SK-N-MC (cell line): ENCODE data around the gene RFC5.
A peak's percentile ranks its signal among the peaks of the same experiment; 100 is the strongest.
"Not testable (repeated sequence)": the region's sequence is repeated elsewhere in the genome, so short reads cannot be mapped to it uniquely, and the experiment has no call there.

Experiments used
- DNase-seq: peaks from one replicate; pipeline ENCODE4 v3.0.0-alpha.2; 2011; ENCODE audit warnings: low read depth, low spot score
- H3K27ac ChIP-seq: fragments of 200-600 bp; sonication (generic); 2 replicates; pipeline ENCODE4 v1.5.1; 2016; ENCODE audit warnings: mixed run types
- H3K36me3 ChIP-seq: fragments of 200-600 bp; sonication (generic); 2 replicates; pipeline ENCODE4 v1.6.1; 2017; ENCODE audit warnings: antibody characterized with exemption, low read length, mixed read lengths; ENCODE audit not compliant: insufficient read depth
- H3K4me3 ChIP-seq: fragments of 200-600 bp; sonication (generic); 2 replicates; pipeline ENCODE4 v1.5.1; 2016
- H3K9ac ChIP-seq: fragments of 200-600 bp; sonication (generic); 2 replicates; pipeline ENCODE4 v1.8.0; 2017; ENCODE audit warnings: mixed run types, mixed read lengths; ENCODE audit not compliant: insufficient read length
- H3K9me3 ChIP-seq: fragments of 200-600 bp; sonication (generic); 2 replicates; pipeline ENCODE4 v1.6.1; 2017; ENCODE audit warnings: low read depth, mild to moderate bottlenecking, antibody characterized with exemption, low read length, moderate library complexity, mixed read lengths
- EZH2 ChIP-seq: fragments of 200-600 bp; sonication (generic); IDR thresholded peaks from one replicate; pipeline ENCODE4 v1.6.1; 2017; ENCODE audit warnings: antibody characterized with exemption
- FOXP2 ChIP-seq: optimal IDR thresholded peaks from 2 replicates; pipeline ENCODE3; 2011; ENCODE audit warnings: mild to moderate bottlenecking, moderate library complexity; ENCODE audit not compliant: insufficient read depth; ENCODE audit errors: extremely low read length, control extremely low read depth
- POLR2AphosphoS5 ChIP-seq: IDR thresholded peaks from 2 replicates; pipeline ENCODE4 v1.6.1; 2012; ENCODE audit warnings: mild to moderate bottlenecking, low read depth, low read length, borderline replicate concordance

The RFC5 gene

GRCh38 chr12:118011961-118012360 is 4.5 kb upstream of the RFC5 start:
- Histone ChIP-seq H3K36me3 (no peaks in the 10 kb centered on the region), H3K27ac (no peak overlapping the region), H3K9me3 (no peaks in the 10 kb centered on the region), H3K9ac (no peak overlapping the region), H3K4me3 (no peak overlapping the region)
- no peak for DNase-seq
- TF ChIP-seq POLR2AphosphoS5 (no peak), EZH2 (no peak), FOXP2 (no peak)

GRCh38 chr12:118013283-118013682 is 3.2 kb upstream of the RFC5 start:
- no peak overlapping the region for H3K27ac ChIP-seq
- H3K36me3 ChIP-seq, result peaks cover 5% of the 10 kb centered on the region; the same call in 1 of the 2 replicates
- DNase-seq, result no peak
- no peaks in the 10 kb centered on the region for H3K9me3 ChIP-seq
- no peak overlapping the region for H3K9ac ChIP-seq
- no peak for TF ChIP-seq POLR2AphosphoS5
- no peak for TF ChIP-seq FOXP2
- no peak for TF ChIP-seq EZH2
- no peak overlapping the region for H3K4me3 ChIP-seq

GRCh38 chr12:118015306-118015705 is 1.2 kb upstream of the RFC5 start:
- TF ChIP-seq POLR2AphosphoS5, result no peak
- no peak for TF ChIP-seq FOXP2
- no peak for TF ChIP-seq EZH2
- no peak for DNase-seq
- Histone ChIP-seq H3K36me3 (peaks cover 26% of the 10 kb centered on the region), H3K9me3 (no peaks in the 10 kb centered on the region), H3K4me3 (no peak overlapping the region), H3K9ac (no peak overlapping the region), H3K27ac (no peak overlapping the region)

GRCh38 chr12:118015944-118016343 is 559 bp upstream of the RFC5 start:
- no peak for DNase-seq
- peak overlapping the region; percentile 28 for H3K9ac ChIP-seq
- H3K27ac ChIP-seq, result no peak overlapping the region
- peak overlapping the region; percentile 93 for H3K4me3 ChIP-seq
- TF ChIP-seq EZH2 (no peak), POLR2AphosphoS5 (no peak), FOXP2 (no peak)
- no peaks in the 10 kb centered on the region for H3K9me3 ChIP-seq
- peaks cover 32% of the 10 kb centered on the region for H3K36me3 ChIP-seq

GRCh38 chr12:118017926-118018325 is 1.4 kb downstream of the RFC5 start:
- TF ChIP-seq POLR2AphosphoS5 (no peak), FOXP2 (no peak), EZH2 (no peak)

GRCh38 chr12:118020036-118020435 is 3.5 kb downstream of the RFC5 start:
- no peak overlapping the region for H3K27ac ChIP-seq
- no peak for TF ChIP-seq EZH2
- TF ChIP-seq FOXP2, result no peak
- TF ChIP-seq POLR2AphosphoS5, result no peak
- H3K36me3 ChIP-seq, result peaks cover 62% of the 10 kb centered on the region
- H3K9ac ChIP-seq, result no peak overlapping the region
- H3K4me3 ChIP-seq, result no peak overlapping the region
- no peaks in the 10 kb centered on the region for H3K9me3 ChIP-seq
- DNase-seq, result no peak

More at GRCh38 chr12:118017926-118018325, 1.4 kb downstream of the RFC5 start:
- H3K9ac ChIP-seq, result peak overlapping the region; percentile 98
- H3K36me3 ChIP-seq, result peaks cover 51% of the 10 kb centered on the region
- H3K27ac ChIP-seq, result no peak overlapping the region
- no peak for DNase-seq
- peak overlapping the region; percentile 93 for H3K4me3 ChIP-seq
- no peaks in the 10 kb centered on the region for H3K9me3 ChIP-seq

GRCh38 chr12:118022097-118022727 is 5.7 kb downstream of the RFC5 start:
- DNase-seq, H3K9me3 ChIP-seq, H3K4me3 ChIP-seq, H3K27ac ChIP-seq, H3K9ac ChIP-seq: not testable (repeated sequence)
- H3K36me3 ChIP-seq, result peaks cover 84% of the 10 kb centered on the region

GRCh38 chr12:118022728-118023109 is 6.2 kb downstream of the RFC5 start:
- peaks cover 84% of the 10 kb centered on the region for H3K36me3 ChIP-seq
- TF ChIP-seq FOXP2 (no peak), POLR2AphosphoS5 (no peak), EZH2 (no peak)

GRCh38 chr12:118023301-118023860 is 6.9 kb downstream of the RFC5 start:
- TF ChIP-seq FOXP2 (no peak), POLR2AphosphoS5 (no peak), EZH2 (no peak)
- Histone ChIP-seq H3K4me3 (no peak overlapping the region), H3K36me3 (peaks cover 81% of the 10 kb centered on the region), H3K27ac (no peak overlapping the region), H3K9ac (no peak overlapping the region), H3K9me3 (no peaks in the 10 kb centered on the region)
- no peak for DNase-seq

More at GRCh38 chr12:118022728-118023109, 6.2 kb downstream of the RFC5 start:
- H3K4me3 ChIP-seq, result no peak overlapping the region
- H3K9me3 ChIP-seq, result no peaks in the 10 kb centered on the region
- H3K27ac ChIP-seq, result no peak overlapping the region
- no peak overlapping the region for H3K9ac ChIP-seq
- DNase-seq, result no peak
